ENCODE measurements around the gene IFI44L.

Gene IFI44L

DNA sequence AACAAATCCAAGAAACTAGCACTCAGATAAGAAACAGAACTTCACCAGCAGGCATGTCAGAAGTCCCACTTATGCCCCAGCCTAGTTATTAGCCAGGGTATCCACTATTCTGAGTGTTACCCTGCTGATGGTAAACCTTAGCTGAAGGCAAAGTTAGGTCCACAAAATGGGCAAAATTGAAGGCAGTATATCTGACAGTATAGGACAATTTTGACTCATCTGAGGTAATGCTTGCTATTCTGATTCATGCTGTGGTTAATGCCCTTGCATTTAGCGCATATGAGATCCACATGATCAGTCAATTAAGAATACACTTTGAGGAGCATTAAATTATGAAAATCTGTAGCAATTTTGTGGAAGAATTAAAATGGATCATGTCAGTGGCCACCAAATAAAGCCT is 44.5 kb downstream of the IFI44L start:
- Histone ChIP-seq H3K9me3 (no peaks in the 10 kb centered on the region), H3K4me3 (ENCODE audit: low read depth in 1 of 2, low read length in 1 of 2) (no peak overlapping the region), H3K4me1 (ENCODE audit: control insufficient read depth in 1 of 2, insufficient read depth in 1 of 2, low read depth in 1 of 2, low read length in 1 of 2) (no peaks in the 10 kb centered on the region), H3K36me3 (peaks cover 37% of the 10 kb centered on the region), H3K27me3 (no peaks in the 10 kb centered on the region), H3K27ac (no peak overlapping the region)
- TF ChIP-seq, protein P1, sequence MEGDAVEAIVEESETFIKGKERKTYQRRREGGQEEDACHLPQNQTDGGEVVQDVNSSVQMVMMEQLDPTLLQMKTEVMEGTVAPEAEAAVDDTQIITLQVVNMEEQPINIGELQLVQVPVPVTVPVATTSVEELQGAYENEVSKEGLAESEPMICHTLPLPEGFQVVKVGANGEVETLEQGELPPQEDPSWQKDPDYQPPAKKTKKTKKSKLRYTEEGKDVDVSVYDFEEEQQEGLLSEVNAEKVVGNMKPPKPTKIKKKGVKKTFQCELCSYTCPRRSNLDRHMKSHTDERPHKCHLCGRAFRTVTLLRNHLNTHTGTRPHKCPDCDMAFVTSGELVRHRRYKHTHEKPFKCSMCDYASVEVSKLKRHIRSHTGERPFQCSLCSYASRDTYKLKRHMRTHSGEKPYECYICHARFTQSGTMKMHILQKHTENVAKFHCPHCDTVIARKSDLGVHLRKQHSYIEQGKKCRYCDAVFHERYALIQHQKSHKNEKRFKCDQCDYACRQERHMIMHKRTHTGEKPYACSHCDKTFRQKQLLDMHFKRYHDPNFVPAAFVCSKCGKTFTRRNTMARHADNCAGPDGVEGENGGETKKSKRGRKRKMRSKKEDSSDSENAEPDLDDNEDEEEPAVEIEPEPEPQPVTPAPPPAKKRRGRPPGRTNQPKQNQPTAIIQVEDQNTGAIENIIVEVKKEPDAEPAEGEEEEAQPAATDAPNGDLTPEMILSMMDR (IDR thresholded peaks at IDR 0.05): no peak

GRCh38 chr1:78665809-78666208 is 45.6 kb downstream of the IFI44L start:
- Histone ChIP-seq H3K9me3 (no peaks in the 10 kb centered on the region), H3K4me3 (ENCODE audit: low read depth in 1 of 2, low read length in 1 of 2) (no peak overlapping the region), H3K4me1 (ENCODE audit: control insufficient read depth in 1 of 2, insufficient read depth in 1 of 2, low read depth in 1 of 2, low read length in 1 of 2) (no peaks in the 10 kb centered on the region), H3K36me3 (peaks cover 27% of the 10 kb centered on the region), H3K27me3 (no peaks in the 10 kb centered on the region), H3K27ac (no peak overlapping the region)
- TF ChIP-seq, protein P1 (IDR thresholded peaks at IDR 0.05): no peak

- no peaks in the 10 kb centered on the region for H3K27me3 ChIP-seq
- H3K9me3 ChIP-seq: no peaks in the 10 kb centered on the region
- no peaks in the 10 kb centered on the region for H3K4me1 ChIP-seq (ENCODE audit: control insufficient read depth in 1 of 2, insufficient read depth in 1 of 2, low read depth in 1 of 2, low read length in 1 of 2)
- TF ChIP-seq, protein P1 (IDR thresholded peaks at IDR 0.05): no peak
- no peak overlapping the region for H3K4me3 ChIP-seq (ENCODE audit: low read depth in 1 of 2, low read length in 1 of 2)
- H3K27ac ChIP-seq: no peak overlapping the region
- H3K36me3 ChIP-seq: peaks cover 9% of the 10 kb centered on the region
These were observed 47.7 kb downstream of the IFI44L start for GRCh38 chr1:78667939-78668338.

GRCh38 chr1:78668427-78668826 is 48.2 kb downstream of the IFI44L start:
- Histone ChIP-seq H3K36me3 (peaks cover 4% of the 10 kb centered on the region), H3K9me3 (no peaks in the 10 kb centered on the region), H3K27ac (no peak overlapping the region), H3K27me3 (no peaks in the 10 kb centered on the region), H3K4me1 (ENCODE audit: control insufficient read depth in 1 of 2, insufficient read depth in 1 of 2, low read depth in 1 of 2, low read length in 1 of 2) (no peaks in the 10 kb centered on the region), H3K4me3 (ENCODE audit: low read depth in 1 of 2, low read length in 1 of 2) (no peak overlapping the region)
- TF ChIP-seq, protein P1 (IDR thresholded peaks at IDR 0.05): no peak

- H3K4me1 ChIP-seq (ENCODE audit: control insufficient read depth in 1 of 2, insufficient read depth in 1 of 2, low read depth in 1 of 2, low read length in 1 of 2): peaks cover 4 to 5% of the 10 kb centered on the region in 2 experiments
These were observed 52.2 kb downstream of the IFI44L start for GRCh38 chr1:78672428-78672827.

More at GRCh38 chr1:78672428-78672827, 52.2 kb downstream of the IFI44L start:
- no peaks in the 10 kb centered on the region for H3K36me3 ChIP-seq
- H3K27me3 ChIP-seq: no peaks in the 10 kb centered on the region
- H3K27ac ChIP-seq: no peak overlapping the region
- H3K9me3 ChIP-seq: no peaks in the 10 kb centered on the region
- H3K4me3 ChIP-seq (ENCODE audit: low read depth in 1 of 2, low read length in 1 of 2): no peak overlapping the region
- TF ChIP-seq, protein P1 (IDR thresholded peaks at IDR 0.05): no peak

Data from neutrophil (primary cell).